H9 (cell line): ENCODE measurements around the gene FOS. TPM values are rescaled to one million over a fixed set of nuclear protein-coding genes. Genes with fewer than 3 reads are reported as not detected.

Experiments
- DNase-seq: peaks from one replicate; pipeline ENCODE4 v3.0.0-alpha.2; 2017
- H2AFZ ChIP-seq: one replicate; pipeline ENCODE4 v1.6.1; 2013; ENCODE audit warnings: mild to moderate bottlenecking, low read length, control low read depth, moderate library complexity
- H2AK5ac ChIP-seq: 2 replicates; pipeline ENCODE4 v1.6.1; 2013; ENCODE audit warnings: low read length, control low read depth, mixed read lengths; ENCODE audit not compliant: insufficient read length
- H2BK120ac ChIP-seq: one replicate; pipeline ENCODE4 v1.6.1; 2013; ENCODE audit warnings: low read depth, mild to moderate bottlenecking, low read length, control low read depth, inconsistent platforms; ENCODE audit not compliant: poor library complexity, severe bottlenecking
- H2BK12ac ChIP-seq: 2 replicates; pipeline ENCODE4 v1.6.1; 2013; ENCODE audit warnings: low read length, control low read depth, mixed read lengths, low read depth; ENCODE audit not compliant: insufficient read length
- H2BK15ac ChIP-seq: 2 replicates; pipeline ENCODE4 v1.6.1; 2013; ENCODE audit warnings: low read depth, low read length, control low read depth
- H2BK20ac ChIP-seq: one replicate; pipeline ENCODE4 v1.6.1; 2013; ENCODE audit warnings: low read depth, mild to moderate bottlenecking, low read length, control low read depth, inconsistent platforms; ENCODE audit not compliant: poor library complexity, severe bottlenecking
- H2BK5ac ChIP-seq: 2 replicates; pipeline ENCODE4 v1.6.1; 2013; ENCODE audit warnings: low read length, control low read depth, mixed read lengths; ENCODE audit not compliant: insufficient read length
- H3K14ac ChIP-seq: 2 replicates; pipeline ENCODE4 v1.6.1; 2013; ENCODE audit warnings: low read length, control low read depth; ENCODE audit not compliant: insufficient read depth
- H3K18ac ChIP-seq: 2 replicates; pipeline ENCODE4 v1.6.1; 2013; ENCODE audit warnings: low read depth, mild to moderate bottlenecking, mixed read lengths, low read length, control low read depth; ENCODE audit not compliant: insufficient read length
- H3K23ac ChIP-seq: 2 replicates; pipeline ENCODE4 v1.6.1; 2013; ENCODE audit warnings: low read length, control low read depth, mixed read lengths, low read depth; ENCODE audit not compliant: insufficient read length
- H3K23me2 ChIP-seq: 2 replicates; pipeline ENCODE4 v1.6.1; 2013; ENCODE audit warnings: low read depth, mild to moderate bottlenecking, mixed read lengths, low read length, control low read depth; ENCODE audit not compliant: insufficient read length, poor library complexity, severe bottlenecking
- H3K27ac ChIP-seq: 2 replicates; pipeline ENCODE4 v1.5.1; 2013; ENCODE audit warnings: low read length, control low read depth, mixed read lengths, low read depth; ENCODE audit not compliant: insufficient read length
- H3K27me3 ChIP-seq: 2 replicates; pipeline ENCODE4 v1.6.1; 2013; ENCODE audit warnings: low read length, control low read depth, inconsistent platforms; ENCODE audit not compliant: insufficient read depth
- H3K4ac ChIP-seq: 2 replicates; pipeline ENCODE4 v1.6.1; 2013; ENCODE audit warnings: low read depth, mild to moderate bottlenecking, control low read depth, inconsistent platforms, low read length, moderate library complexity
- H3K4me1 ChIP-seq: 2 replicates; pipeline ENCODE4 v1.6.1; 2013; ENCODE audit warnings: low read length, control low read depth, inconsistent platforms; ENCODE audit not compliant: insufficient read depth
- H3K4me2 ChIP-seq: 2 replicates; pipeline ENCODE4 v1.6.1; 2013; ENCODE audit warnings: low read length, control low read depth, mixed read lengths; ENCODE audit not compliant: insufficient read length, insufficient read depth
- H3K56ac ChIP-seq: 2 replicates; pipeline ENCODE4 v1.6.1; 2013; ENCODE audit warnings: low read depth, mild to moderate bottlenecking, mixed read lengths, low read length, control low read depth; ENCODE audit not compliant: insufficient read length
- H3K79me1 ChIP-seq: 2 replicates; pipeline ENCODE4 v1.6.1; 2013; ENCODE audit warnings: low read depth, mild to moderate bottlenecking, moderate library complexity, low read length, control low read depth, inconsistent platforms; ENCODE audit not compliant: insufficient read depth, poor library complexity, severe bottlenecking
- H3K79me2 ChIP-seq: 2 replicates; pipeline ENCODE4 v1.6.1; 2013; ENCODE audit warnings: low read length, control low read depth, inconsistent platforms; ENCODE audit not compliant: insufficient read depth
- H3K9ac ChIP-seq: 2 replicates; pipeline ENCODE4 v1.6.1; 2013; ENCODE audit warnings: low read length, control low read depth, mixed read lengths; ENCODE audit not compliant: insufficient read length; ENCODE audit errors: extremely low read depth
- H3K9me3 ChIP-seq: one replicate; pipeline ENCODE4 v1.6.1; 2013; ENCODE audit warnings: low read depth, low read length, inconsistent platforms; ENCODE audit not compliant: control insufficient read depth
- H3T11ph ChIP-seq: one replicate; pipeline ENCODE4 v1.6.1; 2013; ENCODE audit warnings: mild to moderate bottlenecking, low read length, control low read depth, inconsistent platforms
- H4K20me1 ChIP-seq: one replicate; pipeline ENCODE4 v1.6.1; 2013; ENCODE audit not compliant: control insufficient read depth, insufficient read length, insufficient read depth
- H4K5ac ChIP-seq: 2 replicates; pipeline ENCODE4 v1.6.1; 2013; ENCODE audit warnings: low read depth, mild to moderate bottlenecking, mixed read lengths, low read length, control low read depth; ENCODE audit not compliant: insufficient read length
- H4K8ac ChIP-seq: replicated peaks from 2 replicates; pipeline ENCODE4 v1.6.1; 2013; ENCODE audit warnings: low read length, control low read depth, mixed read lengths, low read depth; ENCODE audit not compliant: insufficient read length
- H4K91ac ChIP-seq: 2 replicates; pipeline ENCODE4 v1.6.1; 2013; ENCODE audit warnings: low read depth, mild to moderate bottlenecking, moderate library complexity, mixed read lengths, low read length, control low read depth; ENCODE audit not compliant: insufficient read length
- H3K27ac Mint-ChIP-seq, 3 experiments: 2 replicates in 2 of 3; 3 replicates in 1 of 3; pipeline ENCODE4 v1.8.0; 2020 to 2021; ENCODE audit warnings: mixed read lengths in 3 of 3, mild to moderate bottlenecking in 1 of 3, moderate library complexity in 1 of 3
- H3K27me3 Mint-ChIP-seq: 2 replicates; pipeline ENCODE4 v1.8.0; 2021; ENCODE audit warnings: low read depth, mild to moderate bottlenecking, moderate library complexity, mixed read lengths
- H3K36me3 Mint-ChIP-seq, 3 experiments: 2 replicates in 2 of 3; 3 replicates in 1 of 3; pipeline ENCODE4 v1.8.0; 2020 to 2021; ENCODE audit warnings: low read depth in 3 of 3, mixed read lengths in 3 of 3; ENCODE audit not compliant: insufficient read depth in 1 of 3
- H3K4me1 Mint-ChIP-seq, 2 experiments: 2 replicates each; pipeline ENCODE4 v1.8.0; 2020; ENCODE audit warnings: mixed read lengths in 2 of 2
- H3K4me3 Mint-ChIP-seq, 2 experiments: 2 replicates in 1 of 2; 3 replicates in 1 of 2; pipeline ENCODE4 v1.8.0; 2020 to 2021; ENCODE audit warnings: mild to moderate bottlenecking in 2 of 2, mixed read lengths in 2 of 2, moderate library complexity in 1 of 2
- H3K9me3 Mint-ChIP-seq, 2 experiments: 2 replicates in 1 of 2; 3 replicates in 1 of 2; pipeline ENCODE4 v1.8.0; 2020; ENCODE audit warnings: mild to moderate bottlenecking in 2 of 2, mixed read lengths in 2 of 2, moderate library complexity in 1 of 2
- CTCF ChIP-seq: fragments of 200-600 bp; sonication (generic); conservative IDR thresholded peaks from 3 replicates; pipeline ENCODE4 v1.8.0; 2021; ENCODE audit warnings: antibody characterized with exemption, mild to moderate bottlenecking
- WGBS: extraction: QIAGEN DNeasy Blood & Tissue Kit; methylation state at CpG from one replicate; pipeline ENCODE4 v1.1.7; 2013; ENCODE audit warnings: missing lambda C conversion rate, low lambda C conversion rate, mixed read lengths; ENCODE audit not compliant: insufficient read length; ENCODE audit errors: extremely low coverage; 5-methylcytosine and 5-hydroxymethylcytosine counted together
- total RNA-seq: library from RNA; stranded (reverse); gene quantifications from 2 replicates; pipeline ENCODE4 v1.2.1, GENCODE V29; 2021

The FOS gene
- total RNA-seq, 1 experiment from 2014 or later = 33.9 TPM

- no peaks in the 10 kb centered on the region for H4K20me1 ChIP-seq
- H3K4me2 ChIP-seq = no peak overlapping the region
- H3T11ph ChIP-seq = no peak overlapping the region
- no CpG with 5 or more reads among the region's 6 CpGs for WGBS
- peak overlapping the region; percentile 9 for H2AFZ ChIP-seq
- DNase-seq = no peak
- Mint-ChIP-seq H3K36me3 (no peaks in the 10 kb centered on the region), H3K27me3 (no peaks in the 10 kb centered on the region), H3K4me1 (peaks cover 20 to 25% of the 10 kb centered on the region in 2 experiments), H3K4me3 (no peak overlapping the region), H3K27ac (no peak overlapping the region), H3K9me3 (no peaks in the 10 kb centered on the region)
- no peaks in the 10 kb centered on the region for H3K27me3 ChIP-seq
- no peak overlapping the region for H2AK5ac ChIP-seq
- H3K23ac ChIP-seq = no peak overlapping the region
- no peak overlapping the region for H2BK15ac ChIP-seq
- H4K8ac ChIP-seq = no peak overlapping the region
- H4K5ac ChIP-seq = no peak overlapping the region
- H3K23me2 ChIP-seq = no peaks in the 10 kb centered on the region
- no peak overlapping the region for H3K4ac ChIP-seq
- H2BK12ac ChIP-seq = no peak overlapping the region
- no peak overlapping the region for H2BK20ac ChIP-seq
- no peaks in the 10 kb centered on the region for H3K79me2 ChIP-seq
- no peak overlapping the region for H3K9ac ChIP-seq
- no peak overlapping the region for H3K18ac ChIP-seq
- H3K79me1 ChIP-seq = no peaks in the 10 kb centered on the region
- H3K14ac ChIP-seq = no peak overlapping the region
- H4K91ac ChIP-seq = no peak overlapping the region
- no peak overlapping the region for H2BK5ac ChIP-seq
- H3K27ac ChIP-seq = no peak overlapping the region
- no peak overlapping the region for H3K56ac ChIP-seq
- no peaks in the 10 kb centered on the region for H3K4me1 ChIP-seq
- no peaks in the 10 kb centered on the region for H3K9me3 ChIP-seq
- H2BK120ac ChIP-seq = no peak overlapping the region
- TF ChIP-seq CTCF = no peak
Observed at GRCh38 chr14:75247939-75248338, 30.7 kb upstream of the FOS start.
